Fibroblast of peridontal ligament (primary cell): ENCODE results near the gene LRCOL1.
"Not testable (repeated sequence)": the region's sequence is repeated elsewhere in the genome, so short reads cannot be mapped to it uniquely, and the experiment has no call there.

Experiments used
- DNase-seq: peaks from one replicate; pipeline ENCODE4 v3.0.0-alpha.2; 2010; ENCODE audit errors: extremely low read depth

Gene LRCOL1

GRCh38 chr12:132601171-132601883 lies 9.1 kb downstream of the LRCOL1 start:
- no peak for DNase-seq

GRCh38 chr12:132600048-132601032 lies 10.0 kb downstream of the LRCOL1 start:
- peak; percentile 62 for DNase-seq

GRCh38 chr12:132599502-132599901 lies 10.9 kb downstream of the LRCOL1 start:
- not testable (repeated sequence) for DNase-seq

- DNase-seq = peak; percentile 28
Observed at GRCh38 chr12:132597333-132598316, 12.8 kb downstream of the LRCOL1 start.

- no peak for DNase-seq
Observed at GRCh38 chr12:132596016-132596415, 14.4 kb downstream of the LRCOL1 start.

- DNase-seq = no peak
Observed at GRCh38 chr12:132595183-132595582, 15.2 kb downstream of the LRCOL1 start.

GRCh38 chr12:132593938-132594358 lies 16.4 kb downstream of the LRCOL1 start:
- DNase-seq = peak; percentile 82

- no peak for DNase-seq
Observed at GRCh38 chr12:132593521-132593920, 16.9 kb downstream of the LRCOL1 start.

GRCh38 chr12:132593071-132593470 lies 17.3 kb downstream of the LRCOL1 start:
- no peak for DNase-seq

GRCh38 chr12:132592282-132592970 lies 18.0 kb downstream of the LRCOL1 start:
- no peak for DNase-seq

GRCh38 chr12:132591107-132591935 lies 19.1 kb downstream of the LRCOL1 start:
- no peak for DNase-seq

- DNase-seq = no peak
Observed at GRCh38 chr12:132588821-132589669, 21.3 kb downstream of the LRCOL1 start.

GRCh38 chr12:132588319-132588718 lies 22.1 kb downstream of the LRCOL1 start:
- DNase-seq = no peak

- DNase-seq = no peak
Observed at GRCh38 chr12:132587781-132588180, 22.6 kb downstream of the LRCOL1 start.

GRCh38 chr12:132586929-132587328 lies 23.5 kb downstream of the LRCOL1 start:
- no peak for DNase-seq

- no peak for DNase-seq
Observed at GRCh38 chr12:132585177-132585576, 25.2 kb downstream of the LRCOL1 start.

- DNase-seq = no peak
Observed at GRCh38 chr12:132584429-132584828, 26.0 kb downstream of the LRCOL1 start.

- no peak for DNase-seq
Observed at GRCh38 chr12:132583736-132584135, 26.6 kb downstream of the LRCOL1 start.

GRCh38 chr12:132583411-132583710 lies 27.0 kb downstream of the LRCOL1 start:
- no peak for DNase-seq
